ENCODE data around the gene ZDHHC7. TPM values are rescaled to one million over a fixed set of nuclear protein-coding genes. Genes with fewer than 3 reads are reported as not detected.

The ZDHHC7 gene
- total and polyA plus RNA-seq, 9 of the 15 experiments (the other 6 are each of a cell fraction or from before 2014, with no cell fraction given), result 1.7 to 49.7 (median 37.4) TPM

- TF ChIP-seq GTF3C2 (IDR thresholded peaks at IDR 0.05; ENCODE audit: borderline replicate concordance, extremely low read depth, insufficient read length) (no peak), HDAC6 (IDR thresholded peaks at IDR 0.05; ENCODE audit: low read depth, low read length) (no peak), SRSF3 (IDR thresholded peaks at IDR 0.05; ENCODE audit: insufficient read depth, low read length) (no peak), CCAR2 (IDR thresholded peaks at IDR 0.05; ENCODE audit: low read depth, low read length) (no peak), EZH2 (IDR thresholded peaks at IDR 0.05; ENCODE audit: borderline replicate concordance, low read depth, low read length) (no peak), POLR2AphosphoS5 (IDR thresholded peaks at IDR 0.05; ENCODE audit: control insufficient read depth, insufficient read depth, low read depth, low read length) (peak; percentile 57; the same call in 1 of the 2 replicates), MAFF (IDR thresholded peaks at IDR 0.05; ENCODE audit: low read length) (no peak), PPARD (CRISPR knock-in tag; IDR thresholded peaks at IDR 0.05) (no peak), U2AF1 (optimal IDR thresholded peaks at IDR 0.05; ENCODE audit: low read depth, low read length) (no peak), ZFP30 (CRISPR knock-in tag; IDR thresholded peaks at IDR 0.05; ENCODE audit: borderline replicate concordance) (no peak), RB1 (IDR thresholded peaks at IDR 0.05; ENCODE audit: low read depth) (peak; percentile 97), DIDO1 (tag; IDR thresholded peaks at IDR 0.05; ENCODE audit: low read depth) (no peak), NELFE (IDR thresholded peaks at IDR 0.05; ENCODE audit: insufficient read depth, insufficient read length) (no peak), CTBP1 (IDR thresholded peaks at IDR 0.05; ENCODE audit: borderline replicate concordance) (peak; percentile 82), TCF15 (CRISPR knock-in tag; IDR thresholded peaks at IDR 0.05) (peak; percentile 71; the same call in 1 of the 2 replicates), BCL6 (CRISPR knock-in tag; IDR thresholded peaks at IDR 0.05) (peak; percentile 53; the same call in 1 of the 2 replicates), ZBTB33 (CRISPR knock-in tag; IDR thresholded peaks at IDR 0.05) (0 out of 2 replicates have a peak, but pooled peaks have one; percentile 27), CREB1 (IDR thresholded peaks at IDR 0.05) (peak; percentile 31; the same call in 1 of the 2 replicates), CREB1 (CRISPR knock-in tag; IDR thresholded peaks at IDR 0.05) (no peak), DACH1 (IDR thresholded peaks at IDR 0.05; ENCODE audit: partially characterized antibody) (no peak), ZNF197 (CRISPR knock-in tag; IDR thresholded peaks at IDR 0.05; ENCODE audit: low read depth) (no peak), ATF6 (CRISPR knock-in tag; IDR thresholded peaks at IDR 0.05) (no peak)
Observed at GRCh38 chr16:85027349-85027957, 16.1 kb upstream of the ZDHHC7 start, which contains the start of gene KIAA0513 (continued).

Measured in K562 (cell line).